GM15510 (cell line): ENCODE measurements around the gene PRDM16.

ENCODE experiments used
- POLR2A ChIP-seq: IDR thresholded peaks from 3 replicates; pipeline ENCODE4 v1.6.1; 2011; ENCODE audit warnings: borderline replicate concordance; ENCODE audit not compliant: insufficient read length; ENCODE audit errors: extremely low read depth

PRDM16 gene

GRCh38 chr1:3266870-3267549 is 198.0 kb downstream of the PRDM16 start:
- no peak for TF ChIP-seq POLR2A

DNA sequence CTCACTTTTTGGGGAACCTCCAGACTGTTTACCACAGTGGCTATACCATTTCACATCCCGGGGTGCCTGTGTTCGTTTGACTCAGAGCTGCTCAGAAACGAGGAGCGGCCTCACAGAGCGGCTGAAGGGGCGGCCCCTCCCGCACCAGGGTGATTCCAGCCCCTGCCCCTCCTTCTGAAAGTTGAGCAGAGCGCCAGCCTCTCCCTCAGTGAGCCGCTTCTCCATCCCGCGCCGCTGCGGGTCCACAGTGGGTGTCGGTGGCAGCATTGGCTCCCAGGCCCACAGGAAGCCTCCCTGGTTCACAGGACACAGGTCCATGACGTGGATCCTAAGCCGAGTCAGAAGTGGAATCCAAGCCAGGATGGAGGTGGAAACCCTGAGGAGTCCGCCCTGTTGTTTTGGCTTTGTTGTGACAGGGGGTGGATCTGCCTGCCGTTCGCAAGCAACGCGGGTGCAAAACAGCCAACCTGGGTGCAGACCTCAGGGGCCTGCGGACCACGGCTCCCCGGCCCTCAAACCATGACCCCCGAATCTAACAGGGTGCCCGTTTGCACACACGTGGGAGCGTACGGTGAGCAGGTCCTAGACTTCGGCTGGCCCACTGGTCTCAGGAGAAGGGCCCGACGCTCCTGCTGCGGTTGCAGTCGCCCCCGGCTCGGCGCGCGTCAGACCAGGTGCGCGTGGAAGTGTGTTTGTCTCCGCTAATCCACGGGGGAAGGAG is 198.7 kb downstream of the PRDM16 start:
- TF ChIP-seq POLR2A = no peak

DNA sequence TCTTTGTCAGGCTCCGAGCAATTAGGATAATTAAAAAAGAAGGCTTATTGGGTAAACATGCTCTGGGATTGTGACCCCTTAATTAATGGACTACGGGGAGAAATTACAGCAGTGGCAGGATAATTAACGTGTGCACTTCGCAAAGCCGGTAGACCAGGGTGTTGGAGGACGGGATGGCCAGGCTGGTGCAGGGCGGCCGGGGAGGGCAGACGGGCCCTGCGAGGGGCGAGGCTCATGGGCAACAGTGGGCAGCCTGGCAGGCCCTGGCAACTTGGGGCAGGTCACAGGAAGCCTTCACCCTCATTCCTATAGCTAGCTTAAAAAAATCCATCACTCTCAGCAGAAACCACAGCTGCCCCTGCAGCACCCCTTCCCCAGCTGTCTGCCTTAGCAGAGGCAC is 199.3 kb downstream of the PRDM16 start:
- TF ChIP-seq POLR2A = no peak

DNA sequence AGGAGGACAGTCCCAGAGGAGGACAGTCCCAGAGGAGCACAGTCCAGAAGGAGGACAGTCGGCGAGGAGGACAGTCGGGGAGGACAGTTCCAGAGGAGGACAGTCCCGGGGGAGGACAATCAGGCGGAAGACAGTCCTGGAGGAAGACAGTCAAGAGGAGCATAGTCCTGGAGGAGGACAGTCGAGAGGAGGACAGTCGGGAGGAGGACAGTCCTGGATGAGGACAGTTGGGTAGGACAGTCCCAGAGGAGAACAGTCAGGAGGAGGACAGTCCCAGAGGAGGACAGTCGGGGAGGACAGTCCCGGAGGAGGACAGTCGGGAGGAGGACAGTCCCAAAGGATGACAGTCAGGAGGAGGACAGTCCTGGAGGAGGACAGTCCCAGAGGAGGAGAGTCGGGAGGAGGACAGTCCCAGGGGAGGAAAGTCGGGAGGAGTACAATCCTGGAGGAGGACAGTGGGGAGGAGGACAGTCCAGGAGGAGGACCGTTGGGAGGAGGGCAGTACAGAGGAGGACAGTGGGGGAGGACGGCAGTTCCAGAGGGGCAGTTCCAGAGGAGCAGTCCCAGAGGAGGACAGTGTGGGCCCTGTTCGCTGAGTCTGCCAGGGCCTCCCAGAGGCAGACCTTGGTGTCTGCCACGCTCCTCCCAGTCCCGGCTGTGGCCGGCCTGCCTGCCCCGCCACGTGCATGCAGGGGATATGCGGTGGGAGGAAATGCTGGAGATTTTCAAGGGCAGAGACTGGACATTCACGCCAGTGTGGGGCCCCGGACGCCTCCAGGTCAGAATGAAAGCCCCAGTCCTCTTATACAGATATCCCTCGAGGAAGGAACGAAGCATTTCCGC is 201.6 kb downstream of the PRDM16 start:
- TF ChIP-seq POLR2A = no peak

GRCh38 chr1:3271866-3272265 is 202.9 kb downstream of the PRDM16 start:
- TF ChIP-seq POLR2A = no peak

DNA sequence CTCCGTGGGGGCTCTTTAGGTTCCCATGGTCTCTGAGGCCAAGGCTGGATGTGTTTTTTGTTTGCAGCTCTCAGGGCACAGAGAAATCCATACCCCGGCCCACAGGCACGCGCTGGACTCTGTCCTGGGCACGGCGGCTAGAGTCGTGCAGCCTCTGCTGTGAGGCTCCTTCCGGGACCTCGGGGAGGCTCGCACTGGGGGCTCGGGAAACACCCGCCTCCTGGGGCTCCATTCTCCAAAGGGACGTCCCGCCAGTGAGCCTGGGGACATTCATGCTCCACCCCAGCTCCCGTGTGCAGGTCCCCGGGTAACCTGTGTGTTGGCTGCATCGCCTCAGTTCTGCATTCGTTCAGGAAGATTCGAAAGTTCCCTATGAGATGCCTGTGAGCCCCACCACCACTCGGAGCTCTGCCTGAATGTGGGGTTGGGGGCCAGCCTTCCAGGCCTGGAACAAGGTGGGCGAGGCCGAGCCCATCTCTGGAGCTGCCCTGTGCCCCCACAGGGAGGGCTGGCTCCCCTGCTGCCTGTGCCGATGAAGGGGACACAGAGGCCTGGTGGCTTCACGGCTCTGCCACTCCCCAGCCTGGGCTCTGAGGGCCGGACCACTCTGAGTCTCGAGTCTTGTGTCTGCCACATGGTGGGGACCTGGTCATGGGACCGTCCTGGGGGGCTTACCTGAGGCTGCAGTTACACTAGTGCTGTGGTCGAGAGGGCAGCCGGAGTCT is 203.5 kb downstream of the PRDM16 start:
- TF ChIP-seq POLR2A = no peak

DNA sequence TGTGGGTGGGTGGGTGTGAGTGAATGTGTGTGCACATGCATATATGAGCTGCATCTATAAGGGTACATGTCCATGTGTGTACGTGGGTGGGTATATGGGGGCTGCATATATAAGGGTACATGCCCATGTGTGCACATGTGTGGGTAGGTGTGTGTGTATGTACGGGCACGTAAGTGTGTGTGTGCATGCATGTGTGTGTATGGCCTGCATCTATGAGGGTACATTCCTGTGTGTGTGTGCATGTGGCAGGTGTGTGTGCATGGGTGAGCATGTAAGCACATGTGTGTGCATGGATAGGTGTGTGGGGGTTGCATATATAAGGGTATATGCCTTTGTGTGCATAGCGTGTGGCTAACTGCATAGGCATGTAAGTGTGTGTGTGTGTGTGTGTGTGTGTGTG is 204.4 kb downstream of the PRDM16 start:
- TF ChIP-seq POLR2A = no peak

DNA sequence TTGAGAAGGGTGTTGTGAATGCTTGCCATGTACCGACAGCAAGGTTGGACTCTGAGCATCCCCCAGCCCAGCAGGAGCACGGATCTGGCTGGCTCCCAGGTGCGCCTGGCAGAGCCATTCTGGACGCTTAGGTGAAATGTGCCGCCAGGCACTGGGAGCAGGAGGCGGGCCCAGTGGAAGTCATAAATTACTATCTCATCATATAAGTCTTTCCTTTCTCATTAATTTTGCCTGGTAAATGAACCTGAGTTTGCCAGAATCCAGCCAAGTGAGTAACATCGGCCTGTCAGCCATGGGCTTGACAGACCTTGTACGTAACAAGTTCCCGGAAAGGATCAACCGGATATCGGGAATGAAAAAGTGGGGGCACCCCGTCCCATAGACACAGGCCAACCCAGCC is 206.0 kb downstream of the PRDM16 start:
- TF ChIP-seq POLR2A = no peak

GRCh38 chr1:3275471-3276340 is 206.7 kb downstream of the PRDM16 start:
- no peak for TF ChIP-seq POLR2A

GRCh38 chr1:3276341-3276800 is 207.4 kb downstream of the PRDM16 start:
- TF ChIP-seq POLR2A = no peak

GRCh38 chr1:3277011-3277471 is 208.0 kb downstream of the PRDM16 start:
- no peak for TF ChIP-seq POLR2A

GRCh38 chr1:3277623-3278022 is 208.6 kb downstream of the PRDM16 start:
- TF ChIP-seq POLR2A = no peak

DNA sequence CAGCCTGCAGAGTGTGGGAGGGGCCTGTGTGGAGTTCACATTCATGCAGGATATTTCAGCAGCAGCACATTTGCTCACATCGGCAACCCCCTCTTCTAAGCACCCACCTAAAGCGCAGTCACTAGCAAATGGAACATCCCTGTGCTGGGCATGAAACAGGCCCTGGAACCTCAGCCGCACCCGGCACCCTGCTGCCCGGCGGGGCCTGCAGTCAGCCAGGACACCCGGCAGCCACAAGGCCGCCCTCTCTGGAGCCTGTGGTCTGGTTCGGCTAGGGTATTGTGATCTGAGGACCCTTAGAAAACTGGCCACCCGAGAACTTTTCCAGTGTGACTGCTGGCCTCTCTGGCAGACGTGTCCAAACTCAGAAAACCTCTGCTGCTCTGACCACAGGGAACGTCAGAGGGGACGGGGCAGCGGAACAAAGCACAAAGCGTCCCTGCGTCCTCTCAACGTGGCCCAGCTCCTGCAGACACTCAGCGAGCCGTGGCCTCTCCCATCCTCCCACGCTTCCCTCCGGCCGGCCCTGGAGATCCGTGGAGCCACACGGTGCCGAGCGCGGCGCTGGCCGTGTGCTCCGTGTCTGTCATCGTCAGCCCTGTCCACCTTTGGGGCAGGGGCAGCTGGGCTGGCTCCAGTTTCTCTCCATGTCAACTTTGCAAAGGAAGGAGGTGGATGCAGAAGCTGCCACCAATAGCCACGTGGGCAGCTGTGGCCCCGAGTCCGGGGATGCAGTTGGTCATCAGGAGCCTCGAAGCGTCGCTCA is 209.6 kb downstream of the PRDM16 start:
- TF ChIP-seq POLR2A = no peak
